ENCODE data around the gene TRAF3IP1. TPM values are rescaled to one million over a fixed set of nuclear protein-coding genes. Genes with fewer than 3 reads are reported as not detected.

TRAF3IP1 gene
- total and polyA plus RNA-seq, 2 of the 13 experiments (the other 11 are each of a cell fraction or from before 2014, with no cell fraction given): 4.1 to 12.9 TPM

DNA sequence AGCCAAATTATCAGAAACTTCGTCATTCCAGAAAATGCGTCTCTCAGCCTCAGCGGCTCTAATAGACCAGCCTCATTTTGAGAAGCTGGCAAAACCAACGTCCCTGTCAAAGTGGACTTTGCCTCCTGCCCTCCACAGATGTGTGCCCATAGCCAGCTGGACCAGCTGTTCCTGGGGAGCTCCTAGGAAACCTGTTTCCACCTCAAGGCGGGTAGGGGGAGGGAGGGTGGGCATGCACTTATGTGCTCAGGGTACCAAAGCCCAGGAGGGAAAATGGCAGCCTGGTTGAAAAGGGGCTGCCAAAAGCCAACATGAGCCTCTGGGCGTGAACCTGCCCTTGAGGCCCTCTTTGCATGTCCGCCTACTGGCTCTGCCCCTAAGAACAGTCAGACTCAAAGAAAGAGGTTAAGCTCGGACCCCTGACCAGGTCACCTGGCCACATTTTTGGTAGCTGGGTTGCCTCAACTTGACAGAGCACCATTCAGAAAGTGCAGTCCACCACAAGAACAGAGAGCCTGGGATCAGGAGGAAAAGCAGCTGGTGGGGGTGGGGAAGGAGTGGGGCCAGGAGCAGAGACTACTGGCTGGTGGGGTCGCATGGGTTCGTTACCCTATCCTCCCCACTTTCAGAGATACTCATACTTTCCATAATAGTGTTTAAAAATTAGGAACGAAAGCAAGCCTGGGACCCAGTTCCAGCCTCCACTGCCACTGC lies 35.4 kb upstream of the TRAF3IP1 start (continued):
- TF ChIP-seq, protein P1, sequence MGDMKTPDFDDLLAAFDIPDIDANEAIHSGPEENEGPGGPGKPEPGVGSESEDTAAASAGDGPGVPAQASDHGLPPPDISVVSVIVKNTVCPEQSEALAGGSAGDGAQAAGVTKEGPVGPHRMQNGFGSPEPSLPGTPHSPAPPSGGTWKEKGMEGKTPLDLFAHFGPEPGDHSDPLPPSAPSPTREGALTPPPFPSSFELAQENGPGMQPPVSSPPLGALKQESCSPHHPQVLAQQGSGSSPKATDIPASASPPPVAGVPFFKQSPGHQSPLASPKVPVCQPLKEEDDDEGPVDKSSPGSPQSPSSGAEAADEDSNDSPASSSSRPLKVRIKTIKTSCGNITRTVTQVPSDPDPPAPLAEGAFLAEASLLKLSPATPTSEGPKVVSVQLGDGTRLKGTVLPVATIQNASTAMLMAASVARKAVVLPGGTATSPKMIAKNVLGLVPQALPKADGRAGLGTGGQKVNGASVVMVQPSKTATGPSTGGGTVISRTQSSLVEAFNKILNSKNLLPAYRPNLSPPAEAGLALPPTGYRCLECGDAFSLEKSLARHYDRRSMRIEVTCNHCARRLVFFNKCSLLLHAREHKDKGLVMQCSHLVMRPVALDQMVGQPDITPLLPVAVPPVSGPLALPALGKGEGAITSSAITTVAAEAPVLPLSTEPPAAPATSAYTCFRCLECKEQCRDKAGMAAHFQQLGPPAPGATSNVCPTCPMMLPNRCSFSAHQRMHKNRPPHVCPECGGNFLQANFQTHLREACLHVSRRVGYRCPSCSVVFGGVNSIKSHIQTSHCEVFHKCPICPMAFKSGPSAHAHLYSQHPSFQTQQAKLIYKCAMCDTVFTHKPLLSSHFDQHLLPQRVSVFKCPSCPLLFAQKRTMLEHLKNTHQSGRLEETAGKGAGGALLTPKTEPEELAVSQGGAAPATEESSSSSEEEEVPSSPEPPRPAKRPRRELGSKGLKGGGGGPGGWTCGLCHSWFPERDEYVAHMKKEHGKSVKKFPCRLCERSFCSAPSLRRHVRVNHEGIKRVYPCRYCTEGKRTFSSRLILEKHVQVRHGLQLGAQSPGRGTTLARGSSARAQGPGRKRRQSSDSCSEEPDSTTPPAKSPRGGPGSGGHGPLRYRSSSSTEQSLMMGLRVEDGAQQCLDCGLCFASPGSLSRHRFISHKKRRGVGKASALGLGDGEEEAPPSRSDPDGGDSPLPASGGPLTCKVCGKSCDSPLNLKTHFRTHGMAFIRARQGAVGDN (CRISPR knock-in tag; IDR thresholded peaks at IDR 0.05): peak; percentile 40
- TF ChIP-seq, protein P2, sequence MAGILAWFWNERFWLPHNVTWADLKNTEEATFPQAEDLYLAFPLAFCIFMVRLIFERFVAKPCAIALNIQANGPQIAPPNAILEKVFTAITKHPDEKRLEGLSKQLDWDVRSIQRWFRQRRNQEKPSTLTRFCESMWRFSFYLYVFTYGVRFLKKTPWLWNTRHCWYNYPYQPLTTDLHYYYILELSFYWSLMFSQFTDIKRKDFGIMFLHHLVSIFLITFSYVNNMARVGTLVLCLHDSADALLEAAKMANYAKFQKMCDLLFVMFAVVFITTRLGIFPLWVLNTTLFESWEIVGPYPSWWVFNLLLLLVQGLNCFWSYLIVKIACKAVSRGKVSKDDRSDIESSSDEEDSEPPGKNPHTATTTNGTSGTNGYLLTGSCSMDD (CRISPR knock-in tag; IDR thresholded peaks at IDR 0.05): no peak
- TF ChIP-seq HOXA7 (CRISPR knock-in tag; IDR thresholded peaks at IDR 0.05) (no peak), PTBP1 (IDR thresholded peaks at IDR 0.05; ENCODE audit: low read depth, low read length, poor library complexity, severe bottlenecking) (no peak), ZNF766 (CRISPR knock-in tag; IDR thresholded peaks at IDR 0.05; ENCODE audit: borderline replicate concordance) (no peak), SALL2 (CRISPR knock-in tag; IDR thresholded peaks at IDR 0.05) (no peak), ZNF891 (CRISPR knock-in tag; IDR thresholded peaks at IDR 0.05) (no peak), ZNF235 (CRISPR knock-in tag; IDR thresholded peaks at IDR 0.05; ENCODE audit: borderline replicate concordance) (no peak), ZFP37 (CRISPR knock-in tag; IDR thresholded peaks at IDR 0.05; ENCODE audit: borderline replicate concordance) (no peak), ZBTB1 (CRISPR knock-in tag; IDR thresholded peaks at IDR 0.05; ENCODE audit: borderline replicate concordance) (no peak), YEATS4 (CRISPR knock-in tag; IDR thresholded peaks at IDR 0.05; ENCODE audit: borderline replicate concordance) (no peak), ZNF644 (CRISPR knock-in tag; IDR thresholded peaks at IDR 0.05; ENCODE audit: low read depth) (0 out of 2 replicates have a peak, but pooled peaks have one; percentile 55), ZNF709 (CRISPR knock-in tag; IDR thresholded peaks at IDR 0.05) (no peak), SNAPC2 (CRISPR knock-in tag; IDR thresholded peaks at IDR 0.05) (no peak)
- TF ChIP-seq, protein P3, sequence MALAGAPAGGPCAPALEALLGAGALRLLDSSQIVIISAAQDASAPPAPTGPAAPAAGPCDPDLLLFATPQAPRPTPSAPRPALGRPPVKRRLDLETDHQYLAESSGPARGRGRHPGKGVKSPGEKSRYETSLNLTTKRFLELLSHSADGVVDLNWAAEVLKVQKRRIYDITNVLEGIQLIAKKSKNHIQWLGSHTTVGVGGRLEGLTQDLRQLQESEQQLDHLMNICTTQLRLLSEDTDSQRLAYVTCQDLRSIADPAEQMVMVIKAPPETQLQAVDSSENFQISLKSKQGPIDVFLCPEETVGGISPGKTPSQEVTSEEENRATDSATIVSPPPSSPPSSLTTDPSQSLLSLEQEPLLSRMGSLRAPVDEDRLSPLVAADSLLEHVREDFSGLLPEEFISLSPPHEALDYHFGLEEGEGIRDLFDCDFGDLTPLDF (CRISPR knock-in tag; IDR thresholded peaks at IDR 0.05): no peak
- TF ChIP-seq, protein P4, sequence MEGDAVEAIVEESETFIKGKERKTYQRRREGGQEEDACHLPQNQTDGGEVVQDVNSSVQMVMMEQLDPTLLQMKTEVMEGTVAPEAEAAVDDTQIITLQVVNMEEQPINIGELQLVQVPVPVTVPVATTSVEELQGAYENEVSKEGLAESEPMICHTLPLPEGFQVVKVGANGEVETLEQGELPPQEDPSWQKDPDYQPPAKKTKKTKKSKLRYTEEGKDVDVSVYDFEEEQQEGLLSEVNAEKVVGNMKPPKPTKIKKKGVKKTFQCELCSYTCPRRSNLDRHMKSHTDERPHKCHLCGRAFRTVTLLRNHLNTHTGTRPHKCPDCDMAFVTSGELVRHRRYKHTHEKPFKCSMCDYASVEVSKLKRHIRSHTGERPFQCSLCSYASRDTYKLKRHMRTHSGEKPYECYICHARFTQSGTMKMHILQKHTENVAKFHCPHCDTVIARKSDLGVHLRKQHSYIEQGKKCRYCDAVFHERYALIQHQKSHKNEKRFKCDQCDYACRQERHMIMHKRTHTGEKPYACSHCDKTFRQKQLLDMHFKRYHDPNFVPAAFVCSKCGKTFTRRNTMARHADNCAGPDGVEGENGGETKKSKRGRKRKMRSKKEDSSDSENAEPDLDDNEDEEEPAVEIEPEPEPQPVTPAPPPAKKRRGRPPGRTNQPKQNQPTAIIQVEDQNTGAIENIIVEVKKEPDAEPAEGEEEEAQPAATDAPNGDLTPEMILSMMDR (CRISPR knock-in tag; IDR thresholded peaks at IDR 0.05): 0 out of 2 replicates have a peak, but pooled peaks have one; percentile 1
- TF ChIP-seq, protein P5, sequence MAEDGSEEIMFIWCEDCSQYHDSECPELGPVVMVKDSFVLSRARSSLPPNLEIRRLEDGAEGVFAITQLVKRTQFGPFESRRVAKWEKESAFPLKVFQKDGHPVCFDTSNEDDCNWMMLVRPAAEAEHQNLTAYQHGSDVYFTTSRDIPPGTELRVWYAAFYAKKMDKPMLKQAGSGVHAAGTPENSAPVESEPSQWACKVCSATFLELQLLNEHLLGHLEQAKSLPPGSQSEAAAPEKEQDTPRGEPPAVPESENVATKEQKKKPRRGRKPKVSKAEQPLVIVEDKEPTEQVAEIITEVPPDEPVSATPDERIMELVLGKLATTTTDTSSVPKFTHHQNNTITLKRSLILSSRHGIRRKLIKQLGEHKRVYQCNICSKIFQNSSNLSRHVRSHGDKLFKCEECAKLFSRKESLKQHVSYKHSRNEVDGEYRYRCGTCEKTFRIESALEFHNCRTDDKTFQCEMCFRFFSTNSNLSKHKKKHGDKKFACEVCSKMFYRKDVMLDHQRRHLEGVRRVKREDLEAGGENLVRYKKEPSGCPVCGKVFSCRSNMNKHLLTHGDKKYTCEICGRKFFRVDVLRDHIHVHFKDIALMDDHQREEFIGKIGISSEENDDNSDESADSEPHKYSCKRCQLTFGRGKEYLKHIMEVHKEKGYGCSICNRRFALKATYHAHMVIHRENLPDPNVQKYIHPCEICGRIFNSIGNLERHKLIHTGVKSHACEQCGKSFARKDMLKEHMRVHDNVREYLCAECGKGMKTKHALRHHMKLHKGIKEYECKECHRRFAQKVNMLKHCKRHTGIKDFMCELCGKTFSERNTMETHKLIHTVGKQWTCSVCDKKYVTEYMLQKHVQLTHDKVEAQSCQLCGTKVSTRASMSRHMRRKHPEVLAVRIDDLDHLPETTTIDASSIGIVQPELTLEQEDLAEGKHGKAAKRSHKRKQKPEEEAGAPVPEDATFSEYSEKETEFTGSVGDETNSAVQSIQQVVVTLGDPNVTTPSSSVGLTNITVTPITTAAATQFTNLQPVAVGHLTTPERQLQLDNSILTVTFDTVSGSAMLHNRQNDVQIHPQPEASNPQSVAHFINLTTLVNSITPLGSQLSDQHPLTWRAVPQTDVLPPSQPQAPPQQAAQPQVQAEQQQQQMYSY (CRISPR knock-in tag; IDR thresholded peaks at IDR 0.05): no peak
